Mucosa of gallbladder (tissue), 1 donor: Measurements from ENCODE around the gene ITPKB. TPM values are rescaled to one million over a fixed set of nuclear protein-coding genes. Genes with fewer than 3 reads are reported as not detected.

Source experiments
- DNase-seq: peaks from one replicate; pipeline ENCODE4 v3.0.0-alpha.2; 2020; ENCODE audit warnings: low spot score
- total RNA-seq: library from RNA; stranded (reverse); gene quantifications from one replicate; pipeline ENCODE4 v1.2.1, GENCODE V29; 2021
- donor health status: DM: no; HTN: no; CAD: no.

ITPKB gene
- total RNA-seq, 1 donor from 2014 or later = 30.6 TPM

DNA sequence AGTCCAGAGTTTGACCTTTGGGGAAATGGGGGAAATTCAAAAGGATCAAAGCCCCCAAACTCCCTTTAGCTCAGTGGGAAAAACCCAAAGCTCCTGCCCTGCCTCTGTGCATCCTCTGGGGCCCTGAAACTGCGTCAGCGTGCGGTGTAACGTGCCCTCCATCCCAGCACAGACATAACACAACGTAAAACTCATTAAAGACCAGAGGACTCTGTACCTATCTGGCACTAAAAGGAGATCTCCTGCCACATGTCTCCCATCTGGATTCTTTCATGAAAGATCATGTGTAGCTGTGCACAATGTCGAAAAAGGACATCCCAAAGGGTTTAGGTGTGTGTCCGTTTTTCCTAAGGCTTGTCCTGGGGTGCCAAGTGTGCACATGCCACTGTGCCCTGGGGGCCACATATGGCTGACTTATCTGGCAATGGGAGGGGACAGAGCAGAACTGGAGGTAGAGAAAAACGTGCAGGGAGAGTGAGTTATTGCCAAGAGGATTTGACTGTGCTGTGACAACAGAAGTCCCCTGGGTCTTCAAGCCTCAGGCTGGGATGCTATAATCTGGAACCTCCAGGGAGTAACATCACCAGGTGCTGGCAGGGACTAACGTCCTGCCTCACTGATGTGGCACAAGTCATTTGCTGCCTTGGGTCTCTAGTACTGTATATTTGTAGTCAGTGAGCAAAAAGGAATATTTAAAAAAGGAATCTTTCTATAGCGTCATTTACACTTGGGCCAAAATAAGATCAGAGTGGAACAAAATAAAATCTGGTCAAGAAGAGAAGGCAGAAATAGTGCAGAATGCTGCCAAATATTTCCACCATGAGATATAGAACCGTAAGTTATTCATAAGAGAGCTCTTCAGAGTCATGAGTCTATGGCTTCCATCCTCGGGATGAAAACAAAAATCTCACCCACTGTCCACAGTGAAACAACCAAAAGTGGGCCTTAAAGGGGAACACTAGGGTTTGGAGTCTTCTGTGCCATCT, 52.3 kb downstream of the ITPKB start:
- DNase-seq = no peak

DNA sequence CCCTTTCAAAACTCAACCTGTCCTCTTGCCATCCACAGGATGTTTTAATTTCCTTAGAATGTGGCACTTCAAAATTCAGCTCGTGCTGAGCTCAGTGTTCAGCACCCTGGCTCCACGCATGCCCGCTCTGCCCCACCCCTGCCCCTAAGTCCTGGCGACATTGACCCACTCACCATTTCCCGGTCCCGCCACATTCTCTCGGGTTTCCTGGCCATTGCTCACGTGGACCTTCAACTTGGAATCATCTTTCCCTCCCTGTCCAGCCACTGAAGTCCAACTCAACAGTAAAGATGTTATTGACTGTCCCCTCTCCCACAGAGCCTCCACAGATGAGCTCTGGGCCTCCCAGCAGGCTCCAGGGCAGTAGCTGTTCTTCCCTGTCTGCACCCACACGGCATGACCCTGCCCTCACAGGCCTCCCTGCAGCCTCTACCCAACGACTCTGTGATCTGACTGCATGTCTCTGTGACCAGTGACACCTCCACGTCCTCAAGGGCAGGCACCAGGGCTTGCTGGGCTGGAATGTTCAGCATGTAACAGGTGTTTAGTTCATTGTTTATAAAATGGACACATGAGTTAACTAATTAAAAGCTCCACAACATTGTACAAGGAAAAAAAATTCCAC, 53.8 kb downstream of the ITPKB start:
- DNase-seq = no peak

DNA sequence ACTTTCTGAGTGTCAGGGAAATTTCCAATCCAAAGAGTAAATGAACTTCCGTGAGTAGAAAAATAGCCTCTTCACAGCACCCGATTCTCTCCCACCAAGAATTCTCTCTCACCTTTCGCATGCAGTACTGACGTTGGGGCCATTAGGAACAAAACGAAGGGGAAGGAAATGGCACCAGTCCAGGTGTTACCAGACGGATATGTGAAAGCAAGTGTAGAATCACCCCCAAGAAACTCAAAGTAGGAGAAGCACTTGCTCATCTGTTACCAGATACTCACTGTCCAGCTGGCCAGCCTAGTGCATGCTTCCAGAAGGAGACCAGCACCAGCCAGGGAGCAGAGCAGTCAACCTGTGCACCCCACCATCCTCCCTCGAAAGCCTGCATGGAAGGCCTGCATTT, 55.1 kb downstream of the ITPKB start:
- DNase-seq = no peak

DNA sequence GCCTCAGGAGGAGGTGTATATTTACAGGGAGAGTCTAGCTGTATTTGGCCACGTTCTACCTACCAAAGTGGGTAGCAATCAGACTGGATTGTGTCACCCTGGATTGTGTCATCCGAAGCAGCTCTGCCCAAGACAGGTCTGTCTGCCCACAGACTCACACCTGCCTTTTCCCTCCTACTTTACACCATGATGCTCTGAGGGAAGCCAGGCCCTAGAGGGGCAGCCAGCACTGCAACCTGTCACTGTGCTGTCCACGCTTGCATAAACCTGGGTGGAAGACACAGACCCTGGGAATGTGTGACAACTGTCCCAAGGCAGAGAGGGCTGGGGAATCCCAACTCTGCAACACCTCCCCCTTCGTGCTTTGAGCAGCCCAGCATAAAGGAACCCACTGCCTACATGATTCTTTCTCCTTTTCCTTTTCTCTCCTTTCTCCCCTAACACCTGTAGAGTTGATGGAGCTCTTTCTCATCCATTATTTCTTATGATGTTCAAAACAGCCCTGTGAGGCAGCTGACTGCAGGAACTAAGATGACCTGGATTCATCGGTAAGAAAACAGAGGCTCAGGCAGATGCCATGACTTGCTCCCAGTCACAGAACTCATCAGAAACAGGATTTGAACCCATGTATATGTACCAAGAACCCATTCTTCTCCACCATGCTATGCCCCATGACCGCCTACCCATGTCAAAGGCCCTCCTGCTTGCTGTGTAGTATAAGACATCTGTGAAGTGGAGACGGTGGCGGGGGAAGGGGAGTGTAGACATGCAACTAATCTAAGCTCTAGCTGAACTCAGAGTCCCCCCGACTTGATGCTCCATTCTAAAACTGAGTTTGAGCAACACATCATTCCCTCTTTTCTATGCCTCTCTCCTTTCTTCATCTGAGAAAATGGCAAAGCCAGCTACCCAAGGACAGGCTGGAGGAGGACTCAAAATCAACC, 55.9 kb downstream of the ITPKB start:
- DNase-seq = no peak

DNA sequence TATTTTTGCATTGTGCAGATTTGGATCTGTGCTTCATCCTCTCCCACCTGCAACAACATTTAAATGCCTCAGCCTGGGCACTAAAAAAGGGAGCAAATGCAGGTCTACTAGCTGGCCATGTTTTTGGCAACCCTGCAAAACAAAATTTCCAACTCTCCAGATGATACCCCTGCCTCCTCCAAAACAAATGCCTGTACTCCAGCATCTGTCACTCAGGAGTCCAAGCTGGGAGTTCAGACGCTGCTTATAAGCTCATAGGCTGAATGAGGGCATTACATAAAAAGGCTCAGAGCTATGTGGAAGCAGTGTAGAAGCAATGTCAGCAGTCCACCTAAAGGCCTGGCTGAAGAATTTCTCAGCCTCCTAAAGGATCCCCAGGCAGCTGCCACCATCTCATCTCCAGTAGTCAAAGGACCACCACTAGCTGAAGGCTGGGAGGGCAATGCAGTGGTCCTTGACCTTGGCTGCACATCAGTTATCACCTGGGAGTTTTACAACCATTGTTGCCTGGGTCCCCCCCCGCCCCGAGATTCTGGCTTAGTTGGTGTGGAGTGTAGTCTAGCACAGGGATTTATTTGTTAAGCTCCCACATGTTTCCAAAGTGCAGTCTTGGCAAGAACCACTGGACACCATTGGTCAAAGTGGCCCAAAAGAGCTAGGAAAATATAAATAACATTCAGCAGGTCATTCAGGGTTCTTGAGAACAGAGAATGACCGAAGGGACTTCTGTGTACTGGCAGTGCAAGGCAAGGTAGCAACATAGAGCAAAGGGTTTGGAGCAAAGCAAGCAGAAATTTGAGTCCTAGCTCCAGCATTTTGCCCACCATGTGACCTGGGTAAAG, 57.2 kb downstream of the ITPKB start:
- DNase-seq = no peak

DNA sequence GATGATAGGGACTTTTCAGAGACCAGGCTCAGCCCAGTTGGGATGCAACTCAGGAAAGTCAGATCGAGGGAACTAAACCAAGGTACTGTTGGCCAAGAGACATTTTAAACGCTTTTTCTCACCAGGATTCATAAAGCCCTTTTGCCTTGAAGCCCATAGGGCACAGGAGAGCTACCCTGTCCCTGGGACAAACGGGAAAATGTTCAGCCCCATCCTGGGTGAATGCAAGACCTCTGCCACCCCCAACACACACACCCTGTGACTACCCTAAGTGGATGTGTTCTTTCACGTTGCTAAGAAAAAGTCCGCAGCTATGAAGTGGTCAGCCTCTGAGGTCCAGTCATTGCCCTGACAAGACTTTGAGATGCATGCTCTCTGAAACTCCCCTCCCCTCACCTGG, 58.4 kb downstream of the ITPKB start:
- DNase-seq = no peak

DNA sequence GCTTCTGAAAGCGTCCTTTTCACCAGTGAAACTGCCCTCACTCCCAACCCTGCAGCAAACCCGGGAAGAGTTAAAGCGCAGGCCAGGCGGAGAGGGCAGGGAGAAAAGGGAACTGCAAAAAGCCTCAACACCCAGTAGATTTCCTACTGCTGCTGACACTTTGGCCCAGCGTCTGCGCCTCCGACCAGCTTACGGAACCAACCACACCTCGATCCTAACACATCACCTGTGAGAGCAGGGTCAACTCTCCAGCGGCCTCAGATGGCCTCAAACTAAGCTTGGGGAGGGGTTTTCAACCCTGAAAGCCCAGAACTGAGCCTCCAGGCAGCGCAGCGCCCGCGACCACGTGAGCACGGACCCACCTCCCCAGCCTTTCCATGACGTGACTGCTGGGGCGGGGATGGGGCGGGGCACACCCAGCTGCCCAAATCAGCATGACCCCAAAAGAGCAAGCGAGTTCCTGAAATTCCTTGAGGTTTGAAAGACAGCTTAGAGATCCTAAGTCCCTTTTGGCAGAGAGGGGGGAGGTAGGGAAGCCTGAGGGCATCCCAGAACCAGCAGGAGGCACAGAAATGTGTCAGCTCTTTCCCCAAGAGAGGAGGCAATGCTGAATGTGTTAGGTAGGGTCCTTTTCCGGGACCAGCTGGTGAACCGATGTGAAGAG, 59.1 kb downstream of the ITPKB start:
- DNase-seq = peak; percentile 84

DNA sequence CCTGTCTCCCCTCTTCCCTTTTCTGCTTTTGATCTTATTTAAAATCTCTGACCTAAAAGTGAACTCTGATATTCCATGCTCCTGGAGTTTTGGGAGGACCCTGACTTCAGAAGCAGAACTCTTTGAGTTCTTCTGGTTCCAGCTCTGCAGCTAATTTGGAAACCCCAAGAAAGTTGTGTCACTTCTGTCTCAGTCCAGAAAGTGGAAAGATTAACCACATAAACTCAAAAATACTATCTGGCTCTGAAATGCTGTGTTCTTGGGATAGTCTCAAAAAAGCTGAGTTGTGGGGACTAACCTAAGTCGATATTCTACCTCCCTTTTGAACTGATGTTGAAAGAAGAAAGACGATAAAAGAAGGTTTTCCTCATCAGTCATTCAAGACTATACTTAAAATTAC, 59.8 kb downstream of the ITPKB start:
- no peak for DNase-seq

DNA sequence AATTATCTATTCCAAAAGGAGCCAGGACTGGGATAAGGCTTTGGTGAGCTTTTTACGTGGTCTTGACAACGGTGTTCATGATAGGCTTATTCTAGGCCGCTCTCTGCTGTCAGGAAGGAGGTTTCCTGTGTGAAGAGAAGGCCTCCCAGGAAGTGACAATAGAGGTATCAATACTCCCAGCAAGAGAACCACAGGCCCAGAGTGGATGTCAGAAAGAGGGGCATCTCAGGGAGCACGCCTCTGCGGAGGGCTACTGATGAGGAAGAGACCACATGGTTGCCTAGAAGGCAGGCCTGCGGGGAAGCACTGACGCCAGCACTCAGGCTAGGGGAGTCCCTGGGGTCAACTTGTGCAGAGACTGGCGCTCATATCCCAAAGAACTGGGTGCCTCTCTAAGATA, 60.4 kb downstream of the ITPKB start:
- no peak for DNase-seq

DNA sequence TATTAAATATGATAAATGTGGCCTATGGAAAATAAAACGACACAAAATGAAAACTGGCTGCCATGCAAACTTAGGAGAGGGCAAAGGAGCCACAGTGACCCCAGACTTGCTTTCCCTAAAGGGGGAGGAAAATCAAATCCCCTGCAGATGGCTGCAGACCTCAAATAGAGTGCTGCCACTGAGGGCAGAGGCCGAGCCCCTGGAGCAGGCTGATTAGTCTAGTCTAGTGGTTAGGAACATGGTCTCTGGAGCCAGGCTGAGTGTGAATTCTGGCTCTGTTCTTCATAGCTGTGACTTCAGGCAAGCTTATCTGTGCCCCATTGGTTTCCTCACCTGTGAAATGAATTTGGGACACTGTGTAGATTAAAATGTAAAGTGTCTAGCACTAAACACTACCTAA, 60.8 kb downstream of the ITPKB start:
- no peak for DNase-seq

DNA sequence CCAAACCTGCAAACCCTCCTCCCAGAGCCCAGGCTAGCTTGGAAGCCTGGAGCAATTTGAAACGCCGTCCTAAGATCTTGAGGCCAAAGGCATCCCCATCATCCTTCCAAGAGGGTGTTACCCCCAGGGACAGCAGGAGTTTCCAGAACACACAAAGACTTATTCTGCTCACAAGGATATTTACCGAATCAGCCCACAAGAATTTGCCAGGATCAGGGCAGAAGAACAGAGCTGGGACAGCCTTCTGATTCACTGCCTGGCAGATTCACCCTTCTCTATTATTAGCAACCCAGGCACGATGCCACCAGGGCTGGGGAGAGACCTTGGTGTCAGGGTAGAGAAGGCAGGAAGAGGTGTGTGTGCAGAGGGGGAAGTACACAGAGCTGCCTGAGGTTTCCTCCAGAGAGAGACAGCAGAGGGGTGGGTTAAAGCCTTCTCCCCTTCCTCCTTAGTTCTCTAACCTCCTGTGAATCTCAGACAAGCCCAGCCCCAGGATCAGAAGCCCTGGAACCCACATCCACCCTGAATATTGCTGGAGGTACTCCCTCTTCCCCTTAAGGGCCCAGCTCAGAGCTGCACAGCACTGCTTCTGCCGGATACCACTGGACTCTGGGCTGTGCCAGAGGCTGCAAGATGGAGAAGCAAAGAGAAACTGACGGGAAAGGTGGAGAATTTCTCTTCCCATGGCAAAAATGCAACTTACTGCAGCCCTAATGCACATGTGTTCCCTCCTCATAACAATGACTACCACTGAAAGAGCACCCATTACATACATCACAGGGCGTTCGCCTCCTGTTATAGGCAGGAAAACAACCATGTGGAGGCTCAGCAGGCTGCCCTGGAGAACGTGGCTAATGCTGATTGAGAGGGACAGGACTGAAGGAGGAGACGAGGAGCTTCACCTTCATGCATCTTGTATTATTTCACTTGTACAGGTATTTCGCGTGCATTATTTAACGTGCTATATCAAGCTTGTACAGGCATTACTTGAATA, 61.8 kb downstream of the ITPKB start:
- DNase-seq = peak; percentile 85

DNA sequence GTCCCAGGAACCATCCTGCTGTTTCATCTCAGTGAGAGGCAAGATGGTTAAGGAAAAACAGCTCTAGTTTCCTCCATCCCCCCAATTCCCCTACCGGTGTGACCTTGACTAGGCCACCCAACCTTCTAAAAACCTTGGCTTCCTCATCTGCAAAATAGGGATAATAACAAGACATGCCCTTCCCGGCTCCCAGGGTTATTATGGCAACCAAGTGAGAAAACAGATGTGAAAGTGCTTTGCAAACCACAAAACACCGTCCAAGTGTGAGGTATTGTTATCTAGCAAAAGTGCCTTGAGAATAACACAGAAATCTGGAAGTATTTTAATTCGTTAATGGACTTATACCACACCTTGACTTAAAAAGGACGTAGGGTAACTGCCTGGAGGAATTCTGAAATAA, 62.7 kb downstream of the ITPKB start:
- DNase-seq = no peak

DNA sequence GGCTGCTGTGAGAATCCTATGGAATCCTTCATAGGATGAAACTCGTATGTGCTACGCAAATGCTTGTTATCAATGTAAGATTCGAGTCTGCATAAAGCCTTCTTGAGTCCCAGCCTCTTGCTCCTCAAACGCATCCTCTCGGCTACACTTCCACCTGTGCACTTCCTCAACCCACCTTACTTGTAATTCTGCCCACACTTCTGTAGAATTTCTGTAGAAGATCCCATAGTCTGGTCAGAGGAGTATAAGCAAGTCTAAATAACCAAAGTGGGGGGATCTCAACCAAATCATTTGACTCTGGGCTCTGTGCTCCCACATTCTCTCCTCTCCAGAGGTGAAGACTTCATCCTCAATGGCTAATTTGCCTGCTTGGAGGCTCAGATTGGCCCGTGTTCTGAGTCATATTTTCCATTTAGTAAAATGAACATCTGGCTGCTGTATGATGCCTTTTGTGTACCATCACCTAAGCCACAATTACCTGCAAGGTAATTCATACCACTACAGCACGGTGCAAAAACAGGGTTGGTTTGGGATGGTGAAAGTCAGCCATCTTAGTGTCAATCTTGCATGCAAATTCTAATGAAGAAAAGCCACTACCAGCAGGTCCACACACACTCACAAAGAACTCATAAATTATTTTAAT, 63.2 kb downstream of the ITPKB start:
- DNase-seq = no peak

DNA sequence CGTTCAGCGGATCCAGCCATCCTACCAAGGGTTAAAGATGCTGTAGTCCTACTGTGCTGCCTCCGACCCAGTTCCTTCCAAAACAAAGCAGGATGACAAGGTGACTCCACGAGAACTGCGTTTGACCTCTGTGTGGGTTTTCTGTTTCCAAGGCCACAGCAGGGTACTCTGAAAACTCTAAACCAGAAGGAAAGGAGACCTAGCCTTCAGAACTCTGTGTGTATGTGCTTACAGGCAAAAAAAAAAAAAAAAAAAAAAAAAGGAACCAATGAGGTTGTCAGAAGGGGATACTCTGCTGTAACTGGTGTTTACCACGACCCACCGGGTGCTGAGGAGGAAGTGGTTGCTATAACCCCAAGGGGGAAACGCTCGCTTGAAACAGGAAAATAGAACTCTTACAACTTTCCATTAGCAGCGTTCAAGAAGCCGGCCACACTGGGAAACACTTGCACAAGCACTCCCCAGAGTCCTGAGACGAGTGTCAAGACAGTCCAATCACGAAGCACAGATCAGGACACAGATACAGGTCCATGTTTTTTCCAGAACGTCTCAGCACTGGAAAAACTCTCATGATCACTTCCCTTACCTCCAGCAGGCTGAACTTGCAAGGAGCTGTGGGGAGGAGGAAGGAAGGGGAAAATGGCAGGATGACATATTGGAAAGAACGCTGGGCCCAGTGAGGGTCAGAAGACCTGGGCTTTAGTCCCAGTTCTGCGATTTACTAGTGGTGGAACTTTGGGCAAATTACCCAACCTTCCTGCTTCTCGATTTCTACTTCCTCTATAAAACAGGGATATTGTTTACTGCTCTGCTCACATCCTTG, 64.0 kb downstream of the ITPKB start:
- peak; percentile 57 for DNase-seq

DNA sequence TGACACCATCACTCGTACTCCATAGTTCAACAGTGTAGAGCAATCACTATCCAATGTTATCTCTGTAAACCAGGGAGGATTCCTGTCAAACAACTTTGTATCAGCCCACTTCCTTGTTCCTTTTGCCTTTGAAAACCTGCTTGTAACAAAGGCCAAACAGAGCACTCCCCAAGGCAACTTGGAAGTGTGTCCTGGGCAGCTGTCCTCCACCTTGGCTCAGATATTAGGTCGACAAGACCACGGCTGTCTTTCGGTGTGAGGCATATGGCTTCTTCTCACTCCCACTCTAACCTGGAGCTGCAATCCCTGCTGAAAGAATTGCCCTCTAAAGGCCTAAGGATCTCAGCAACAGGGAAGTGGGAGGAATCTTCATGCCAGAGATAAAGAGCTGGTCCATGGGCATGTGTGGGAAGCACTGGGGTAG, 66.7 kb downstream of the ITPKB start:
- no peak for DNase-seq

DNA sequence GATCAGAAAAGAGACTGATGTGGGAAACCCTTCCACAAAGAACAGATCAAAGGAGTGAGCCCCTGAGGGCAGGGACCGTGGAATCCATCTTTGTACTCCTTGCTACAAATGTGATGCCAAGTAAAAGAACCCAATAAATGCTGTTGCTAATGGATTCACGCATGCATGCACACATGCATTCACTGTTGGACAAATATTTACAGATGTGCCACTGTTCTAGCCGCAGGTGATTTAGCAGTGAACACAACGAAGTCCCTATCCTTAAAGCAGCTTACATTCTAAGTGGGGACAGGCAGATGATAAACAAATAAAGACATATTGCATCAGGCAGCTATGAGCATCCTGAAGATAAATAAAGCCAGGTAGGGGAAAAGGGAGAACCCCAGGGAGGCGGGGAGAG, 67.8 kb downstream of the ITPKB start:
- DNase-seq = no peak

DNA sequence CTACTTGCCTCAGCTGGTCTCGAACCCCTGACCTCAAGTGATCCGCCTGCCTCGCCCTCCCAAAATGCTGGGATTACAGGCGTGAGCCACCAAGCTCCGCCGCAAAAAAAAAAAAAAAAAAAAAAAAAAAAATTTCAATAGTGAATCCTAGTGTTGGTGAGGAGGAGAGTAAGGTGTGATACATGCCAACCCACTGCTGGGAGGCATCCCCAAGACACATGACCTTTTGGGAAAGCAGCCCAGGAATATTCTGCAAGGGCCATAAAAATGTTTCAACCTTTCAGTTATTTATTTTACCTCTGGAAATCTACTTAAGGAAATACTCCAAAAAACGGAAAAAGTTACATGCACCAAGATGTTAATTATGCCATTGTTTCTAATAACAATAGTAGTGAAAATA, 69.0 kb downstream of the ITPKB start:
- no peak for DNase-seq

DNA sequence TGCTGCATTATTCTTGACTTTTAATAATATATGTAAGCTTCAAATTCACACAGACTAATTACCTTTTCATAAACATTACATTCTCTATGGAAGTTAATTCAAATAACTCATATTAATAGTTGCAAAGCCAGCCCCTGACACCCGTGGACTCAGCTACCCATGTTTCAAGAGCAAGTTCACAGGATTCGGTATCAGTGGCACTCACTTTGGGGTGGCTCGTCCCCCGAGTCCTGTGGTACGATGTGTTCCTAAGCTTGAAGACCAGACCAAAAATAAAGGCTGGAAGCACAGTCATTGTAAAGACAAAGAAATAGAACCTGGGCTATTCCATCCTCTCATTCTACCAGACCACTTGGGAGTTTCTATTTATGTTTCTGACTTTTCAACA, 70.9 kb downstream of the ITPKB start:
- DNase-seq = no peak
